ENCODE data around the gene LCP1.
"Not testable (repeated sequence)": the region's sequence is repeated elsewhere in the genome, so short reads cannot be mapped to it uniquely, and the experiment has no call there.

The LCP1 gene

GRCh38 chr13:46164661-46165060 is 17.3 kb downstream of the LCP1 start:
- DNase-seq (ENCODE audit: insufficient read length, low spot score) (no peak), FAIRE-seq (no peak)

GRCh38 chr13:46162741-46163140 is 19.2 kb downstream of the LCP1 start:
- not testable (repeated sequence) for FAIRE-seq

DNA sequence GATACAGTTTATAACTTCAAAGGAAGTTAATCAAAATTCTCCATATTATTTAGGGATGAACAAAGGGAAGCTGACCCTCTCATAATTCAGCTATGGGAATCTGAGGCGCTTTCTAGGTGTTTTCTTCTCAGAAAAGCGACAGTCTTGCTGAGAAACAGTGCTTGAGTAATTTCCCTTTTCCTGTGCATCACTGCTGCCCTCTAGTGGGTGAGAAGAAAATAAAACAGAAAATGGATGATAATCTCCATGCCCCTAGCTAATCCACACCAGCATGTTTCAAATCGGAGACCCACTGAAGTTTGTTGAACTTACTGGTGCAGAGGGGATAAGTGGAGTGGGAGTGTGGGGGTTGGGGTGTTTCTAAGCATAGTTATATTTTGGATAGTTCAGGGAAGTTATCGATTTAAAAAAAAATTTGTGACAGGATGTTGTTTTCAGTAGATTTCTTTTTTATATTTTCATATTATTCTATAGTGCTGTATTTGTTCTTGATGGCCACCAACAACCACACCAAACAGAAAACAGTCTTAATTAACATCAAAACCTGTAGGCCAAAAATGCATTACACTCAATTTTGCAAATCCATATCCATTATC is 21.4 kb downstream of the LCP1 start:
- FAIRE-seq (no peak), DNase-seq (ENCODE audit: insufficient read length, low spot score) (peak; percentile 40)

More at GRCh38 chr13:46162741-46163140, 19.2 kb downstream of the LCP1 start:
- not testable (repeated sequence) for DNase-seq (ENCODE audit: insufficient read length, low spot score)

GRCh38 chr13:46160065-46160464 is 21.9 kb downstream of the LCP1 start:
- no peak for FAIRE-seq
- no peak for DNase-seq (ENCODE audit: insufficient read length, low spot score)

GRCh38 chr13:46158983-46159382 is 23.0 kb downstream of the LCP1 start:
- no peak for DNase-seq (ENCODE audit: insufficient read length, low spot score)
- no peak for FAIRE-seq

DNA sequence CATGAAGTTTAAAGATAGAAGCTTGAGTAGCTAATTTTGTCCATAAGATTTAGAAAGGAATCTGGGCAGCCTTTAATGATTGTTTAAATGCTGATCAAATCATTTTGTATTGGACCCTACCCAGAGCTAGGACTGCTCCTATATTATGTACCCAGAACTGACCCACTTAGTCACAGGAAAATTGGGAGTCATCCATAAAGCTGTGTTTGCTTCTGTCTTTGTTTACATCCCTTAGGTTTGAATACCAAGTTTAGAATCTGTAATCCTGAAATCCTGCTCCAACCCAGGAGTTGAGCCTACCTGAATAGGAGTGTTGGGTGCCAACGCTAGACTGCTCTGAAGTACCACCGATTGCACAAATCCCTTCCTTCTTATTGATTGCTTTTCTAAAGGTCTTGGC is 23.8 kb downstream of the LCP1 start:
- DNase-seq (ENCODE audit: insufficient read length, low spot score) (no peak), FAIRE-seq (no peak)

DNA sequence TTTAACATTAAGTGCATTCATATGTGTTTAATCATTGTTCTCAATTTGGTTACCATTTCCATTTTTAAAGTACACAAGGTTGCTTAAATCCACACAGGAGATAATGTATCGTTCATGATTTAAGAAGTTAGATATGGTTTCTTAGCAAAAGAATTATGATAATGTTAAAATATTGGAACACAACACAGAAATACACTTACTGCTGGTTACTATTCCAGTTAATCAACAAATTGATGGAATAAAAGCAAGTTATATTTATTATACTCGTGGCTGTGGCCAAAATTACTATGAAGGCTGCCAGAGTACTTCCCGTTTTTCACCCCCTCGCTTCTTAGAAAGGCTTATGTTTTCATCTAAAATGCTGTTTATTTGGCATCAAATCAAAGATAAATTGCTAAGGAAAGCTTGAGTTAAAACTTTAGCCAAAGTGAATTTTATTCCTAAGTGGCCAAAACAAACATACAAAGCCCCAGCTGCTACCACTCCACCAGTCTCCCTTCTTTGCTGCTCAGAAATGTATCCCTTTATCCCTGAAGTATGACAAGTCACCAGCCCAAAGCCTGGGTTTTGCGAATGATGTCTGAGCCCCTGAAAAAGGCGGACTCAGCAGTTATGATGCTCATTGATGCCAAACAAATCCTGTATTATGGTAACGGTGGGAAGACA is 27.7 kb downstream of the LCP1 start:
- FAIRE-seq, result no peak
- DNase-seq (ENCODE audit: insufficient read length, low spot score), result no peak

GRCh38 chr13:46152627-46153328 is 29.2 kb downstream of the LCP1 start:
- no peak for FAIRE-seq
- no peak for DNase-seq (ENCODE audit: insufficient read length, low spot score)

GRCh38 chr13:46150134-46150693 is 31.8 kb downstream of the LCP1 start:
- no peak for FAIRE-seq
- no peak for DNase-seq (ENCODE audit: insufficient read length, low spot score)

DNA sequence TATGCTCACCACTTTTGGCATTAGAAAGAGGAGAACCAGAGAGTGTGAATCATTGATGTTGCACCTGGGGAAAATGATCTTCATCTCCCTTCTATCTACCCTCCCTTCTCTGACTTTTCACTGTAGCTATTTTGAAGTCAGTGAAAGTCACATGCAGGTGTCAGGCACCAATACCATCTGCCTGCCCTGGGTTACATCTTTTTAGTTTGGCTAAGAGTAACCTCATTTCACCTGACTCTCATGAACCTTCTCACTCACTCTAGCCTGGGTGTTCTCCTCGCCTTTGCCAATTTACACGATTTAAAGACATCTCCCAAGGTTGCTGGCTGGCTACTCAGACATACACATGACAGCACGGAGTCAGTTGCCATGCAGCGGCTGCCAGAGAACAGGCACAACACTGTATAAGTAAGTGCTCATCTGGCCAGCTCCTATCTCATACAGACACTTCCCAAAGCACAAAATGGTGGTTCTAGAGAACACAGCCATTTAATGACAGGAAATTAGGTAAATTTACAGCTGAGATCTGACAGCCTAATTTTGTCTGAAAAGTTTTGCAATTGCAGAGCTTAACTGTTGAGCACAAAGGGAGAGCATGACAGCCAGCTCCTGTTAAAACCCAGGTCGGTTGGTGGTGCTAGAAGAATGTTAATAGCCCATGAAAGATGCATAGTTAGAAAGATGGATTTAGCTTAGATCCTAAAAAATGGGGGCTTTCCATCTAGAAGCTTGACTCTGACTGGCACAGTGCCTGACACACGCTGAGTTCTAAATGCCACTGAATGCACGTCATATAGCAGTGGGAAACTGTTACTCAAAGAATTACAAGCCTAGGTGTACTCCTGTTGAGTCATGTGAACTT is 32.5 kb downstream of the LCP1 start:
- no peak for DNase-seq (ENCODE audit: insufficient read length, low spot score)
- FAIRE-seq, result no peak

DNA sequence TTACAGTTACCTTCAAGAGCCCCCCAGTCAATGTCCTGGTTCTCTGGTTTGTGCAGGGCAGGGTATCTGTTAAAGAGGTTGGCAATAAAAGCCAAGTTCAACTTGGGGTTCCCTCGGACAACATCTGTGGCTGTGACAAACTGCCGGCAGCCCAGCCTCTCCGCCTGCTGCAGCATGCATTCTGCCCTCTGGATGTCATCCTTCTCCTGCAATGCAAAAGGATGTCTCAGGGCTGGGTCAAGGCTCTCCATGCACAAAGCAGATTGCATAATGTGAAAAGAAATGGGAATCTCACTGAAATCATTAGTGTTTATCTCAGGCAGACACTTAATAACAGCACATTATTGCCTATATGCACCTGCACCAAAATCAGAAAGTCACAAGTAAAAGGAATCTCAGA is 35.1 kb downstream of the LCP1 start:
- DNase-seq (ENCODE audit: insufficient read length, low spot score) (no peak), FAIRE-seq (no peak)

- FAIRE-seq, result no peak
- no peak for DNase-seq (ENCODE audit: insufficient read length, low spot score)
Observed at GRCh38 chr13:46145950-46146349, 36.0 kb downstream of the LCP1 start.

- DNase-seq (ENCODE audit: insufficient read length, low spot score) (no peak), FAIRE-seq (no peak)
Observed at GRCh38 chr13:46145135-46145534, 36.8 kb downstream of the LCP1 start.

GRCh38 chr13:46143184-46143701 is 38.7 kb downstream of the LCP1 start:
- FAIRE-seq (no peak), DNase-seq (ENCODE audit: insufficient read length, low spot score) (no peak)

DNA sequence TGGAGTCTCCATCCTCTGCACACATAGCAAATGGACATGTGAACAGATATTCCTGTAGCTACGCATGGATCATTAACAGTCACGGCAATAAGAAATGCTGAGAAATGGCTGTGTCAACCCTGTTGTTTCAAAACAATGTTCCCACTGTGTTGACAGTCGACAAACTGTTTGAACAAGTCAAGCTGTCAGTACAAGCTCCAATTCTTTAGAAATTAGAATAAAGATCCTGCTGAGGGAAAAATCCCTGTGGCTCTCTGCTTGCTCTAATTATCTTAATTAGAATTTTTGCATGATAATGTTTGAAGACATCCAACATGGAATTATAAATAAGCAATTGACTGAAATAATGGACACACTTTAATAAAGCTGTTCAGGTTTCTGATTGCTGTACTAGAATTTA is 39.2 kb downstream of the LCP1 start:
- DNase-seq (ENCODE audit: insufficient read length, low spot score) (no peak), FAIRE-seq (no peak)

- FAIRE-seq (no peak), DNase-seq (ENCODE audit: insufficient read length, low spot score) (no peak)
Observed at GRCh38 chr13:46140044-46140443, 41.9 kb downstream of the LCP1 start.

DNA sequence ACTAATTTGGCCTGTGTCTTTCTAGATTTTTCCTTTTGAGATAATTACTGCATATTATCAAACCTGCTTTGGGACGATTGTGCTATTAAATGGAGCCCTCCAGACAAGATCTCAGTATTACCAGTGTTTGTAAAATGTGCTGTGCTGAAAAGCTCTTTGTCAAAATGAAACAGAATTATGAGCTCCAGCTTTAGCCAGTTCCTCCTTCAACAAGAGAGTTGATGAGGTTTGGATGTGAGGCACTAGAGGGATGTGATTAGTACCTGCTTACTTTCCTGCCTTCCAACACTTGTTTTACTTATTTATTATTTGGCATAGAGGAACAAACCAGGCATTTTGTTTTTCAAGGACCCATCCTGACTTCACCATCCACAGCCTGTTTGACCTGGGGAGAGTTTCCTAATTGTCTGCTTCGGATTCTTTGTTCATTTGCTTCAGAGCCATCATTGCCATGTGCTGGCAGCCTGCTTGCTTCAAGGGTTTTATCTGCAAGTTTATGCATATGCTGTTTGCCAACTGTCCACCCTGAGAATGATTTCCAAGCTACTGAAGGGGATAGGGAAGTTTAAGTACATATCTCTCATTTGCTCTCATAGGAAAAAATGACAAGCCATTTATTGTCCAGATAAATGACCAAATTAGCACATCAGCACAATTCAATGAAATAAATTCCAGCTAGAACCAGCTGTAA is 44.2 kb downstream of the LCP1 start:
- DNase-seq (ENCODE audit: insufficient read length, low spot score) (no peak), FAIRE-seq (no peak)

GRCh38 chr13:46136688-46137087 is 45.3 kb downstream of the LCP1 start:
- FAIRE-seq (no peak), DNase-seq (ENCODE audit: insufficient read length, low spot score) (no peak)

DNA sequence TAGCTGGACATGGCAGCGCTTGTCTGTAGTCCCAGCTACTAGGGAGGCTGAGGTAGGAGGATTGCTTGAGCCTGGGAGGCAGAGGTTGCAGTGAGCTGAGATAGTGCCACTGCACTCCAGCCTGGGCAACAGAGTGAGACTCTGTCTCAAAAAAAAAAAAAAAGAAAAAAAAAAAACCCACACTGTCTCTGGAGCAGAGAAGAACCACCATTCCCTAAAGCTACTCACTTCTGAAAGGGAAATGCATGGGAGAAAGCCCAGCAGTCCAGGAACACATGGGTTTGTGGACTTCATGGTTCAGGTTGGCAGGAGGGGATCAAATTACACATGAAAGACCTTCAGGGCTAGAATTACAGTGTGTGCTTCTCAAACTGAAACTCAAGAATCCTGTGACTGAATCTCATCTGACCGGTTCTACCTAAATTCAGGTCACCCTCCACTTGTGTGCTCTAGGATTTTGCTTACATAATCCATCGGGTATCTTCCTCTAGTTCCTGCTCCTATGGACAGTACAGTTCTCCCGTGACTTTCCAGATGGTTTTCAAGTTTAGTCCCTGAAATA is 46.9 kb downstream of the LCP1 start:
- FAIRE-seq, result no peak

GRCh38 chr13:46134494-46134893 is 47.5 kb downstream of the LCP1 start:
- FAIRE-seq (no peak), DNase-seq (ENCODE audit: insufficient read length, low spot score) (no peak)

More for the DNA sequence above, 46.9 kb downstream of the LCP1 start:
- peak; percentile 7 for DNase-seq (ENCODE audit: insufficient read length, low spot score)

All from HTR-8/SVneo (cell line).